Cardiac muscle cell (in vitro differentiated cells and primary cell): ENCODE results near the gene LRRC14B. TPM values are rescaled to one million over a fixed set of nuclear protein-coding genes. Genes with fewer than 3 reads are reported as not detected.
"Not testable (repeated sequence)": the region's sequence is repeated elsewhere in the genome, so short reads cannot be mapped to it uniquely, and the experiment has no call there.

ENCODE experiments used
- DNase-seq, 2 donors: peaks; one replicate each; pipeline versions ENCODE4 v3.0.0 to v3.0.0-alpha.2; 2010 to 2017; ENCODE audit warnings: low read depth in 1 of 2, low spot score in 1 of 2
- H3K27ac ChIP-seq: fragments of 200-600 bp; sonication (generic); 2 replicates; pipeline ENCODE4 v1.5.1; 2016
- H3K27me3 ChIP-seq: fragments of 200-600 bp; sonication (generic); 2 replicates; pipeline ENCODE4 v1.6.0; 2016; ENCODE audit warnings: control low read depth
- H3K36me3 ChIP-seq: fragments of 200-600 bp; sonication (generic); 2 replicates; pipeline ENCODE4 v1.5.1; 2016; ENCODE audit warnings: control low read depth
- H3K4me1 ChIP-seq: fragments of 200-600 bp; sonication (generic); 2 replicates; pipeline ENCODE4 v1.8.1; 2017; ENCODE audit warnings: low read depth, mild to moderate bottlenecking, mixed run types
- H3K4me3 ChIP-seq: fragments of 200-600 bp; sonication (generic); 2 replicates; pipeline ENCODE4 v1.5.1; 2016; ENCODE audit warnings: mild to moderate bottlenecking
- H3K9me3 ChIP-seq: fragments of 200-600 bp; sonication (generic); 2 replicates; pipeline ENCODE4 v1.5.1; 2017; ENCODE audit warnings: low read depth, mild to moderate bottlenecking, control low read depth
- polyA plus RNA-seq: library from polyadenylated mRNA; unstranded; fragments of >200 nt; fragmentation: Nextera tagmentation; extraction: Ambion mirVana; gene quantifications from 2 replicates; pipeline ENCODE4 v1.2.1, GENCODE V29; 2016
- total RNA-seq: library from RNA; depleted of rRNA; stranded (reverse); fragments of >200 nt; gene quantifications from 2 replicates; pipeline ENCODE4 v1.2.3, GENCODE V29; 2016
- TF ChIP-seq, protein P1 (sequence below): IDR thresholded peaks from 2 replicates; pipeline ENCODE4 v1.5.1; 2012; ENCODE audit warnings: low read depth, mild to moderate bottlenecking, low read length

Gene LRRC14B
- total and polyA plus RNA-seq, 2 experiments from 2014 or later, result 2.7 to 3.6 TPM

DNA sequence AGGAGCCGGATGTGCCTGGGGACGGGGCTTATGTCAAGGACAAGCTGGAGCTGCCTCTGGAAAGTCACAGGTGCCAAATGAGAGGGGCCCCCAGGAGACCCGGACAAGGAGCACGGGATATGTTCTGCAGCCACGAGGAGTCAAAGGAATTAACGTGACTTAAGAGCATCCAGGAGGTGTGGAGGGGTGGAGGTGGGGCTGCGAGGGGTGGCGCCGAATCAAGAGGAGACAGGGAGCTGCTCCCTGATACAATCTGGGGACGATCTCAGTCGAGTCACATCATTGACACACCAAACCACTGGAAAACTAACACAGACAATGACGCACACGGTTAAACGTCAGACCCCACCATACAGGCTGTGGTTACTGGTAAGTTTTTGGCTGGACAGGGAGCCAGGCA, 16.3 kb downstream of the LRRC14B start:
- H3K4me1 ChIP-seq, result peaks cover 39% of the 10 kb centered on the region
- no peak overlapping the region for H3K4me3 ChIP-seq
- peak overlapping the region; percentile 95 for H3K27ac ChIP-seq
- TF ChIP-seq, protein P1, sequence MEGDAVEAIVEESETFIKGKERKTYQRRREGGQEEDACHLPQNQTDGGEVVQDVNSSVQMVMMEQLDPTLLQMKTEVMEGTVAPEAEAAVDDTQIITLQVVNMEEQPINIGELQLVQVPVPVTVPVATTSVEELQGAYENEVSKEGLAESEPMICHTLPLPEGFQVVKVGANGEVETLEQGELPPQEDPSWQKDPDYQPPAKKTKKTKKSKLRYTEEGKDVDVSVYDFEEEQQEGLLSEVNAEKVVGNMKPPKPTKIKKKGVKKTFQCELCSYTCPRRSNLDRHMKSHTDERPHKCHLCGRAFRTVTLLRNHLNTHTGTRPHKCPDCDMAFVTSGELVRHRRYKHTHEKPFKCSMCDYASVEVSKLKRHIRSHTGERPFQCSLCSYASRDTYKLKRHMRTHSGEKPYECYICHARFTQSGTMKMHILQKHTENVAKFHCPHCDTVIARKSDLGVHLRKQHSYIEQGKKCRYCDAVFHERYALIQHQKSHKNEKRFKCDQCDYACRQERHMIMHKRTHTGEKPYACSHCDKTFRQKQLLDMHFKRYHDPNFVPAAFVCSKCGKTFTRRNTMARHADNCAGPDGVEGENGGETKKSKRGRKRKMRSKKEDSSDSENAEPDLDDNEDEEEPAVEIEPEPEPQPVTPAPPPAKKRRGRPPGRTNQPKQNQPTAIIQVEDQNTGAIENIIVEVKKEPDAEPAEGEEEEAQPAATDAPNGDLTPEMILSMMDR, result no peak
- no peaks in the 10 kb centered on the region for H3K27me3 ChIP-seq
- H3K9me3 ChIP-seq, result no peaks in the 10 kb centered on the region
- H3K36me3 ChIP-seq, result peaks cover 8% of the 10 kb centered on the region
- DNase-seq, result peak in 1 of 2 donors; percentile 36

DNA sequence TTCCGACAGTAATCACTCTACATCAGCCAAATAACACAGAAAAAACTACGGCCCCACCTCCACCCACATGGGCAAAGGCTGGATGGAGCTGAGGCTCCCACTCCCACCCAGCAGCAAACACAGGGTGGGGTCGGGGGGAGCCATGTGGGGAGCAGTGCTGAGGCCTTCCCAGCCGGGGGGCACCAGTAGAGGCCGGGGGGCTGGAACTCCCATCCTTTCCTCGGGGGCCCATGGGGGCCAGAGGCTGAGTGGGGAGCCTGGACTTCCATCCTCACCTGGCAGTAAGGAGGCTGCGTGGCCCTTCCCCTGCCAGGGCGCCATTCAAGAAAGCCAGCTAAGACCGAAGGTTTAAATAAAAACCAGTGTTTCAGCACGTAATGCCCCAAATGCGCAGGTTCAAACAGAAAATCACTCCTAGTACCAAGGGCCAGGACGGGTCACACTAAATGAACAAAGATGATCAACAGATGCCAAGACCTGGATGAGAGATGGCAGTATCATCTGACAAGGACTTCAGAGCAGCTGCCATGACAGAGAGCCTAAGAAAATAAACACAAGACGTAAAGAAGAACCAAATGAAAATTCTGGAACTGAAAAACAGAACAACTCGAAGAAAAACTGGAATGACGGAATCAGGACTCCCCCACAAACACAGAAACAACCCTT, 17.3 kb downstream of the LRRC14B start:
- no peaks in the 10 kb centered on the region for H3K27me3 ChIP-seq
- H3K4me1 ChIP-seq, result peaks cover 39% of the 10 kb centered on the region
- DNase-seq, result no peak
- H3K27ac ChIP-seq, result peak overlapping the region; percentile 95
- no peaks in the 10 kb centered on the region for H3K9me3 ChIP-seq
- no peak overlapping the region for H3K4me3 ChIP-seq
- TF ChIP-seq, protein P1, result no peak
- peaks cover 8% of the 10 kb centered on the region for H3K36me3 ChIP-seq

- H3K4me3 ChIP-seq, result no peak overlapping the region
- peaks cover 3% of the 10 kb centered on the region for H3K4me1 ChIP-seq
- H3K9me3 ChIP-seq, result no peaks in the 10 kb centered on the region
- TF ChIP-seq, protein P1, result no peak
- H3K27me3 ChIP-seq, result no peaks in the 10 kb centered on the region
- no peak for DNase-seq
- no peak overlapping the region for H3K27ac ChIP-seq
- H3K36me3 ChIP-seq, result no peaks in the 10 kb centered on the region
Measured at GRCh38 chr5:213803-214395, 22.6 kb downstream of the LRRC14B start.

DNA sequence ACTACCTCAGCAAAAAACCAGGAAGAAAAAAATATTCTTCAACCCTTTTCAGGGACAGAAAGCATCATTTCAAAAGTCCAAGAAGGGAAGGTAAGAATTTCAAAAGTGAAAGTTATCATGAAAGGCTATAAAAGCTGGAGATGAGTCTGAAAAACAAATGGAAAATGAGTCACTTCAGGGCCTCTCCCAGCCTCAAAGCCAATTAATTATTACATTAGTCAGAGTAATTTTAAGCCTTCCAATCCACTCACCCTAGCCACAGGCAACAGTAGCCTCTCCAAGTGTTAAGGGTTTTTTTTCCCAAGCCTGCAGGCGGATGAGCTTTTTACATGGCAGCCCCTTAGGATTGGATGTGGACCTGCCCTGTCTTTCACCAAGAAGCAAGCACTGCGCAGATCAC, 24.0 kb downstream of the LRRC14B start:
- H3K4me3 ChIP-seq, H3K27me3 ChIP-seq, H3K36me3 ChIP-seq, H3K4me1 ChIP-seq, DNase-seq, H3K9me3 ChIP-seq, H3K27ac ChIP-seq: not testable (repeated sequence)

DNA sequence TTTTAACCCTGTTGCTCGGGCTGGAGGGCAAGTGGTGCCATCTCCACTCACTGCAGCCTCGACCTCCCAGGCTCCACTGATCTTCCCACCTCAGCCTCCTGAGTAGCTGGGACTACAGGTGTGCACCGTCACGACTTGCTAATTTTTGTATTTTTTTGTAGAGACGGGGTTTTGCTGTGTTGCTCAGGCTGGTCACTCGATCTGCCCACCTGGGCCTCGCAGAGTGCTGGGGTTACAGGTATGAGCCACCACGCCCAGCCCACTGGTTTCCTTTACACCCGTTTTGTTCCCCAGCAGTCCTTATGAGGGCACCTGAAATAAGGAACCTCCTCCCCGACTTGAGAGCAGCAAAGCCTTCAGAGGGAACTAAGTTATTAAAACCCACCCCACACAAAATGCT, 24.8 kb downstream of the LRRC14B start:
- DNase-seq, H3K36me3 ChIP-seq, H3K4me3 ChIP-seq, H3K27me3 ChIP-seq, H3K9me3 ChIP-seq, H3K4me1 ChIP-seq, H3K27ac ChIP-seq: not testable (repeated sequence)

- H3K9me3 ChIP-seq, H3K27me3 ChIP-seq, H3K4me1 ChIP-seq, H3K36me3 ChIP-seq: not testable (repeated sequence)
- peak within 1 kb of the TSS; percentile 94 for H3K4me3 ChIP-seq
- peak; percentile 94 to 97 for DNase-seq
- H3K27ac ChIP-seq, result peak within 1 kb of the TSS; percentile 95
- TF ChIP-seq, protein P1, result peak; percentile 46
Measured at GRCh38 chr5:217494-218456, 26.5 kb downstream of the LRRC14B start, which contains the start of the genes CCDC127 and SDHA. Gene CCDC127, minus strand, starts transcription at chr5:218153. Its CDS starts 1,304 bp downstream, at chr5:216849. Gene SDHA, plus strand, starts transcription at chr5:218320. Its CDS starts 36 bp downstream, at chr5:218356.
